Measurements from ENCODE around the gene KRTAP1-4.

DNA sequence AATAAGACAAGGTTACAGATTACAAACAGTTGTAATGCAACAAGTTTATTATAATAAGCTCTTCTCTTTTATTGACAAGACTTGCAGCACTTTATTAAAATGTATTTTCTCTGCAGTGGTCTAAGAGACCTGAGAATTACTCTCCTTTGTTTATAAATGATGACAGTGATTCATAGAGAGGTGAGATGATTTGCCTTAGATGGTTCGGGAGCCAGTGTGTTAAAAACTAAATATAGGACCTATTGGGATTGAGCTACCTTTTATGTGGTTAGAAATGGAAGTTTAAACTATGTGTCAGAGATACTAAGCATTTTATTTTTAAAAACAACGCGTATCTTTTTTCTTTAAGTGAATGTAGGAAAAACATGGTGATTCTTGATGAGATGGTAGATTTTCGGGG is 33.2 kb downstream of the KRTAP1-4 start:
- TF ChIP-seq, protein P1, sequence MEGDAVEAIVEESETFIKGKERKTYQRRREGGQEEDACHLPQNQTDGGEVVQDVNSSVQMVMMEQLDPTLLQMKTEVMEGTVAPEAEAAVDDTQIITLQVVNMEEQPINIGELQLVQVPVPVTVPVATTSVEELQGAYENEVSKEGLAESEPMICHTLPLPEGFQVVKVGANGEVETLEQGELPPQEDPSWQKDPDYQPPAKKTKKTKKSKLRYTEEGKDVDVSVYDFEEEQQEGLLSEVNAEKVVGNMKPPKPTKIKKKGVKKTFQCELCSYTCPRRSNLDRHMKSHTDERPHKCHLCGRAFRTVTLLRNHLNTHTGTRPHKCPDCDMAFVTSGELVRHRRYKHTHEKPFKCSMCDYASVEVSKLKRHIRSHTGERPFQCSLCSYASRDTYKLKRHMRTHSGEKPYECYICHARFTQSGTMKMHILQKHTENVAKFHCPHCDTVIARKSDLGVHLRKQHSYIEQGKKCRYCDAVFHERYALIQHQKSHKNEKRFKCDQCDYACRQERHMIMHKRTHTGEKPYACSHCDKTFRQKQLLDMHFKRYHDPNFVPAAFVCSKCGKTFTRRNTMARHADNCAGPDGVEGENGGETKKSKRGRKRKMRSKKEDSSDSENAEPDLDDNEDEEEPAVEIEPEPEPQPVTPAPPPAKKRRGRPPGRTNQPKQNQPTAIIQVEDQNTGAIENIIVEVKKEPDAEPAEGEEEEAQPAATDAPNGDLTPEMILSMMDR (tag by site-specific recombination; IDR thresholded peaks at IDR 0.05) = no peak
- TF ChIP-seq ZNF146 (tag by site-specific recombination; IDR thresholded peaks at IDR 0.05) (no peak), ZNF561 (tag by site-specific recombination; IDR thresholded peaks at IDR 0.05; ENCODE audit: borderline replicate concordance) (no peak), ZNF19 (tag by site-specific recombination; IDR thresholded peaks at IDR 0.05; ENCODE audit: low read depth) (no peak), ZNF223 (tag by site-specific recombination; IDR thresholded peaks at IDR 0.05) (no peak), ZNF747 (tag by site-specific recombination; IDR thresholded peaks at IDR 0.05) (no peak), KLF16 (tag by site-specific recombination; IDR thresholded peaks at IDR 0.05) (no peak), ZNF777 (tag by site-specific recombination; IDR thresholded peaks at IDR 0.05; ENCODE audit: borderline replicate concordance) (no peak), KLF10 (tag by site-specific recombination; IDR thresholded peaks at IDR 0.05) (no peak)
- TF ChIP-seq, protein P2, sequence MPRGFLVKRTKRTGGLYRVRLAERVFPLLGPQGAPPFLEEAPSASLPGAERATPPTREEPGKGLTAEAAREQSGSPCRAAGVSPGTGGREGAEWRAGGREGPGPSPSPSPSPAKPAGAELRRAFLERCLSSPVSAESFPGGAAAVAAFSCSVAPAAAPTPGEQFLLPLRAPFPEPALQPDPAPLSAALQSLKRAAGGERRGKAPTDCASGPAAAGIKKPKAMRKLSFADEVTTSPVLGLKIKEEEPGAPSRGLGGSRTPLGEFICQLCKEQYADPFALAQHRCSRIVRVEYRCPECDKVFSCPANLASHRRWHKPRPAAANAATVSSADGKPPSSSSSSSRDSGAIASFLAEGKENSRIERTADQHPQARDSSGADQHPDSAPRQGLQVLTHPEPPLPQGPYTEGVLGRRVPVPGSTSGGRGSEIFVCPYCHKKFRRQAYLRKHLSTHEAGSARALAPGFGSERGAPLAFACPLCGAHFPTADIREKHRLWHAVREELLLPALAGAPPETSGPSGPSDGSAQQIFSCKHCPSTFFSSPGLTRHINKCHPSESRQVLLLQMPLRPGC (tag by site-specific recombination; IDR thresholded peaks at IDR 0.05) = no peak

Measured in HEK293 (cell line).